Fibroblast of villous mesenchyme (primary cell): ENCODE data around the gene TNPO2. TPM values are rescaled to one million over a fixed set of nuclear protein-coding genes. Genes with fewer than 3 reads are reported as not detected.
"Not testable (repeated sequence)": the region's sequence is repeated elsewhere in the genome, so short reads cannot be mapped to it uniquely, and the experiment has no call there.

ENCODE experiments used
- DNase-seq: peaks from one replicate; pipeline ENCODE4 v3.0.0-alpha.2; 2010; ENCODE audit warnings: low read depth
- H3K4me3 ChIP-seq: 2 replicates; pipeline ENCODE4 v1.5.1; 2011; ENCODE audit warnings: low read depth, mild to moderate bottlenecking, low read length
- CTCF ChIP-seq: IDR thresholded peaks from 2 replicates; pipeline ENCODE4 v1.5.1; 2012; ENCODE audit warnings: low read depth, mild to moderate bottlenecking, low read length; ENCODE audit not compliant: insufficient read depth
- total RNA-seq: library from RNA; depleted of rRNA; stranded (reverse); fragments of >200 nt; gene quantifications from 2 replicates; pipeline ENCODE4 v1.2.3, GENCODE V29; 2012

Gene TNPO2
- total RNA-seq, 1 donor = 53.1 TPM

- DNase-seq = no peak
- TF ChIP-seq CTCF = no peak
- no peak overlapping the region for H3K4me3 ChIP-seq
Measured at GRCh38 chr19:12715929-12716328, 7.8 kb downstream of the TNPO2 start.

GRCh38 chr19:12715102-12715501, 8.6 kb downstream of the TNPO2 start:
- no peak for TF ChIP-seq CTCF
- no peak for DNase-seq
- no peak overlapping the region for H3K4me3 ChIP-seq

- DNase-seq = not testable (repeated sequence)
Measured at GRCh38 chr19:12713304-12713703, 10.4 kb downstream of the TNPO2 start.

GRCh38 chr19:12712077-12712476, 11.7 kb downstream of the TNPO2 start:
- H3K4me3 ChIP-seq, DNase-seq: not testable (repeated sequence)
- TF ChIP-seq CTCF = peak; percentile 14

More at GRCh38 chr19:12713304-12713703, 10.4 kb downstream of the TNPO2 start:
- not testable (repeated sequence) for H3K4me3 ChIP-seq

GRCh38 chr19:12711187-12711586, 12.5 kb downstream of the TNPO2 start:
- no peak overlapping the region for H3K4me3 ChIP-seq
- no peak for DNase-seq
- no peak for TF ChIP-seq CTCF

- no peak overlapping the region for H3K4me3 ChIP-seq
- TF ChIP-seq CTCF = no peak
- DNase-seq = no peak
Measured at GRCh38 chr19:12708641-12709040, 15.1 kb downstream of the TNPO2 start.

GRCh38 chr19:12706332-12706718, 17.4 kb downstream of the TNPO2 start:
- TF ChIP-seq CTCF = no peak
- DNase-seq = no peak
- no peak overlapping the region for H3K4me3 ChIP-seq
